Dendritic cell treated with granulocyte-macrophage colony-stimulating factor and Interleukin-4, amounts not matched to agents 40 ng/mL and 50 ng/mL, for 4 days (primary cell): ENCODE measurements around the gene TRPM1.
A peak's percentile ranks its signal among the peaks of the same experiment; 100 is the strongest.

Source experiments
- H3K27ac Mint-ChIP-seq: one replicate; pipeline ENCODE4 v1.8.0; 2022; ENCODE audit warnings: mild to moderate bottlenecking, mixed read lengths
- H3K27me3 Mint-ChIP-seq: one replicate; pipeline ENCODE4 v1.8.0; 2022; ENCODE audit warnings: mild to moderate bottlenecking, mixed read lengths
- H3K36me3 Mint-ChIP-seq: one replicate; pipeline ENCODE4 v1.8.0; 2022; ENCODE audit warnings: low read depth, mixed read lengths
- H3K4me1 Mint-ChIP-seq: one replicate; pipeline ENCODE4 v1.8.0; 2022; ENCODE audit warnings: low read depth, mixed read lengths
- H3K4me3 Mint-ChIP-seq: one replicate; pipeline ENCODE4 v1.8.0; 2022; ENCODE audit warnings: mild to moderate bottlenecking, moderate library complexity, mixed read lengths
- H3K9me3 Mint-ChIP-seq: one replicate; pipeline ENCODE4 v1.8.0; 2022; ENCODE audit warnings: mixed read lengths
- intact Hi-C: fragments of 100-400 bp; cut with micrococcal nuclease; formaldehyde crosslinking; loops from one replicate; pipeline ENCODE4 v1.15.0; 2022

The TRPM1 gene

GRCh38 chr15:30992249-30992864 lies 109.2 kb downstream of the TRPM1 start:
- H3K27ac Mint-ChIP-seq, result peak overlapping the region; percentile 99
- peaks cover 1% of the 10 kb centered on the region for H3K27me3 Mint-ChIP-seq
- H3K36me3 Mint-ChIP-seq, result peaks cover 38% of the 10 kb centered on the region
- peak overlapping the region; percentile 84 for H3K4me3 Mint-ChIP-seq
- no peaks in the 10 kb centered on the region for H3K9me3 Mint-ChIP-seq
- intact Hi-C loops, result loop anchor here (5.0 kb wide), 2 partner anchors 35 to 90 kb away; no protein-coding TSS in a partner anchor
- peaks cover 20% of the 10 kb centered on the region for H3K4me1 Mint-ChIP-seq

- Mint-ChIP-seq H3K27ac (peak within 1 kb of the TSS; percentile 99), H3K36me3 (peaks cover 46% of the 10 kb centered on the region), H3K4me1 (peaks cover 27% of the 10 kb centered on the region), H3K9me3 (no peaks in the 10 kb centered on the region), H3K4me3 (peak within 1 kb of the TSS; percentile 99), H3K27me3 (peaks cover 1% of the 10 kb centered on the region)
- intact Hi-C loops, result loop anchor here (5.0 kb wide), 2 partner anchors 34 to 91 kb away; no protein-coding TSS in a partner anchor
Measured at GRCh38 chr15:30991255-30992235, 110.0 kb downstream of the TRPM1 start, which contains the start of gene MTMR10. Gene MTMR10 (minus strand): TSS chr15:30991628. CDS start chr15:30991506, 122 bp downstream.

- intact Hi-C loops, result loop anchor here (5.0 kb wide), 2 partner anchors 33 to 92 kb away; no protein-coding TSS in a partner anchor
- Mint-ChIP-seq H3K27me3 (peaks cover 1% of the 10 kb centered on the region), H3K4me3 (peak overlapping the region; percentile 99), H3K4me1 (peaks cover 30% of the 10 kb centered on the region), H3K9me3 (no peaks in the 10 kb centered on the region), H3K36me3 (peaks cover 54% of the 10 kb centered on the region), H3K27ac (peak overlapping the region; percentile 99)
Measured at GRCh38 chr15:30990446-30991254, 110.9 kb downstream of the TRPM1 start.

- peak overlapping the region; percentile 99 for H3K4me3 Mint-ChIP-seq
- intact Hi-C loops, result loop anchor here (5.0 kb wide), 2 partner anchors 33 to 92 kb away; no protein-coding TSS in a partner anchor
- peaks cover 60% of the 10 kb centered on the region for H3K36me3 Mint-ChIP-seq
- H3K27ac Mint-ChIP-seq, result peak overlapping the region; percentile 99
- H3K9me3 Mint-ChIP-seq, result no peaks in the 10 kb centered on the region
- peaks cover 1% of the 10 kb centered on the region for H3K27me3 Mint-ChIP-seq
- H3K4me1 Mint-ChIP-seq, result peaks cover 36% of the 10 kb centered on the region
Measured at GRCh38 chr15:30990036-30990435, 111.5 kb downstream of the TRPM1 start.

DNA sequence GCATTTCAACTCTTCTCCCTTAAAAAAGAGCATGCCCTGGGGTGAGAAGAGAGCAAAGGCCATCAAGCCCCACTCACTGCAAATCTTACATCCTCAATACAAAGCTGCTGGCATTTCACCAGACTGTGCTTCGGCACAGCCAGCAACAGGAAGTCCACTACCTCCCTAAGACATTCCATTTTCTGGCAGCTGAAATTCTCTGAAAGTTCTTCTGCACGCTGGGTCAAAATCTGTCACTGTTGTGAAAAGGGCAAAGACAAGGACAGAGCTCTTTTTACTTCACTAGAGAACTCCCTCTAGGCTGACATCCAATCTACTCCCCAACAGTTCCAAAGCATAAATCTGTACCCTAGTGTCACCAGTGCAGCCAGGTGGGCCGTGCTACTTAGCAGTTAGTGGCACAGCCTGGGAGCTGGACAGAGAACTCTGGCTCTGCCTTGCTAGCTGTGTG lies 116.4 kb downstream of the TRPM1 start:
- Mint-ChIP-seq H3K4me1 (peaks cover 73% of the 10 kb centered on the region), H3K9me3 (no peaks in the 10 kb centered on the region), H3K4me3 (peak overlapping the region; percentile 61)

DNA sequence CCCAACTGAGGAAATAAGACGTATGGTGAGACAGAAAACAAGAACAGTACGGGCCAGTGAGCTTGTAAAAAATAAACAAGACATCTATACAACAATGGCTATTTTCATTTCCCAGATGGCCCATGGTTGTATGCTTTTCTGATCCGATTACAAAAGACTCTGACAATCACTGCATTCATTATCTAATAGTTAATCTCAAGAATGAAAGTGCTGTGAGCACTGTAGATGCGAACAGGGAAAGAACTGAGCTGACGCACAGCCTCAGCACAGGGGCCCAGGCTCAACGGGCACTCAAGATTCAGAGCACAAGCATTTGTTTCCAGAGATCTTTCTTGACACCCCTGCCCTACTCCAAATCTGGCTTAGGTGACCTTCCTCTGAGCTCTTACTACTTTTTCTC lies 117.0 kb downstream of the TRPM1 start:
- intact Hi-C loops, result no loop called here
- Mint-ChIP-seq H3K36me3 (peaks cover 96% of the 10 kb centered on the region), H3K4me3 (peak overlapping the region; percentile 61), H3K4me1 (peaks cover 79% of the 10 kb centered on the region), H3K9me3 (no peaks in the 10 kb centered on the region), H3K27ac (peak overlapping the region; percentile 83), H3K27me3 (no peaks in the 10 kb centered on the region)

More for the DNA sequence above, 116.4 kb downstream of the TRPM1 start:
- intact Hi-C loops, result no loop called here
- H3K27me3 Mint-ChIP-seq, result no peaks in the 10 kb centered on the region
- peaks cover 96% of the 10 kb centered on the region for H3K36me3 Mint-ChIP-seq
- H3K27ac Mint-ChIP-seq, result peak overlapping the region; percentile 83

GRCh38 chr15:30984118-30984517 lies 117.4 kb downstream of the TRPM1 start:
- Mint-ChIP-seq H3K4me3 (peak overlapping the region; percentile 61), H3K36me3 (peaks cover 96% of the 10 kb centered on the region), H3K4me1 (peaks cover 83% of the 10 kb centered on the region), H3K27ac (peak overlapping the region; percentile 88), H3K27me3 (no peaks in the 10 kb centered on the region), H3K9me3 (no peaks in the 10 kb centered on the region)
- intact Hi-C loops, result no loop called here

GRCh38 chr15:30979457-30979856 lies 122.1 kb downstream of the TRPM1 start:
- H3K27me3 Mint-ChIP-seq, result no peaks in the 10 kb centered on the region
- H3K4me1 Mint-ChIP-seq, result peaks cover 73% of the 10 kb centered on the region
- intact Hi-C loops, result no loop called here
- peak overlapping the region; percentile 88 for H3K27ac Mint-ChIP-seq
- no peaks in the 10 kb centered on the region for H3K9me3 Mint-ChIP-seq
- peak overlapping the region; percentile 52 for H3K4me3 Mint-ChIP-seq
- peaks cover 79% of the 10 kb centered on the region for H3K36me3 Mint-ChIP-seq

DNA sequence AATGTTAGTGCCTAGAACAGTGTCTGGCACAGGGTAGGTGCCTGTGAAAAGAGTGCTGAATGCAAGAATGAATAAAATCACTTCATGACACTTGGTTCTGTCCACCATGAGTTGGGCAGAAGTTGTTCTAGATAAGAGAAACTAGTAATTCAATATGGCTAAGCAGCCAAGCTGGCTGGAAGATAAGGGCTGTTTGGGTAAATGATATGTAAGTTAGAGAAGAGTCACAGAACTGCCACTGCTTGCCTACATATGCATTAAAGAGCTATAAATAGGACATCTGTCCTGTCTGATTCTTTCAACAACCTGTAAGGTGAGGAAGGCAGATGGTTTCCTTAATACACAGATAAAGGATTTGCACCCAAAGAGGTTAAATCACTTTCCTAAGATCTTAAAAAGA lies 123.2 kb downstream of the TRPM1 start:
- intact Hi-C loops, result no loop called here
- Mint-ChIP-seq H3K27me3 (no peaks in the 10 kb centered on the region), H3K36me3 (peaks cover 79% of the 10 kb centered on the region), H3K27ac (peak overlapping the region; percentile 88), H3K9me3 (no peaks in the 10 kb centered on the region), H3K4me3 (peak overlapping the region; percentile 20), H3K4me1 (peaks cover 64% of the 10 kb centered on the region)

DNA sequence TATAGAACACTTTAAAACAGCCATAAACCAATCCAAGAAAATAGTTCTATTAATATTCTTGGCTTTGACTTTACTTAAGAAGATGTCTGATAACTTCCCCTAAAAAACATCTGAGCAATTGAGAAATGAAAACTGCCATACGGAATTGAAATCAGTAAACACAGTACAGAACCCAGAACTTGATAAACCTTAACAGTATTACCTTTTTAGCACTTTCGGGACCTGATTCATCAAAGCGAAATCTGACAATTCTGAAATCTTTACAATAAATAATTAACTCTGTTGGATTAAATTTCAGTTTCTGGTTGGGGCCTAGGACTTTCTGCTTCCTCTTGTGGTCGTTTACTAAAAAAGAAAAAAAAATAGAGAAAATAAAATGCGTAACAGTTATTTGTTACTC lies 127.4 kb downstream of the TRPM1 start:
- H3K27ac Mint-ChIP-seq, result peak overlapping the region; percentile 60
- no peak overlapping the region for H3K4me3 Mint-ChIP-seq
- H3K27me3 Mint-ChIP-seq, result no peaks in the 10 kb centered on the region
- H3K36me3 Mint-ChIP-seq, result peaks cover 75% of the 10 kb centered on the region
- H3K9me3 Mint-ChIP-seq, result no peaks in the 10 kb centered on the region
- intact Hi-C loops, result loop anchor here (2.0 kb wide), 1 partner anchor 15 kb away; no protein-coding TSS in a partner anchor
- H3K4me1 Mint-ChIP-seq, result peaks cover 43% of the 10 kb centered on the region

GRCh38 chr15:30973379-30973778 lies 128.1 kb downstream of the TRPM1 start:
- Mint-ChIP-seq H3K27ac (no peak overlapping the region), H3K4me3 (no peak overlapping the region), H3K4me1 (peaks cover 41% of the 10 kb centered on the region), H3K36me3 (peaks cover 74% of the 10 kb centered on the region), H3K27me3 (no peaks in the 10 kb centered on the region), H3K9me3 (no peaks in the 10 kb centered on the region)
- intact Hi-C loops, result no loop called here

GRCh38 chr15:30969724-30970123 lies 131.8 kb downstream of the TRPM1 start:
- intact Hi-C loops, result no loop called here
- H3K4me3 Mint-ChIP-seq, result no peak overlapping the region
- H3K27ac Mint-ChIP-seq, result peak overlapping the region; percentile 9
- no peaks in the 10 kb centered on the region for H3K9me3 Mint-ChIP-seq
- peaks cover 80% of the 10 kb centered on the region for H3K36me3 Mint-ChIP-seq
- no peaks in the 10 kb centered on the region for H3K27me3 Mint-ChIP-seq
- peaks cover 28% of the 10 kb centered on the region for H3K4me1 Mint-ChIP-seq

DNA sequence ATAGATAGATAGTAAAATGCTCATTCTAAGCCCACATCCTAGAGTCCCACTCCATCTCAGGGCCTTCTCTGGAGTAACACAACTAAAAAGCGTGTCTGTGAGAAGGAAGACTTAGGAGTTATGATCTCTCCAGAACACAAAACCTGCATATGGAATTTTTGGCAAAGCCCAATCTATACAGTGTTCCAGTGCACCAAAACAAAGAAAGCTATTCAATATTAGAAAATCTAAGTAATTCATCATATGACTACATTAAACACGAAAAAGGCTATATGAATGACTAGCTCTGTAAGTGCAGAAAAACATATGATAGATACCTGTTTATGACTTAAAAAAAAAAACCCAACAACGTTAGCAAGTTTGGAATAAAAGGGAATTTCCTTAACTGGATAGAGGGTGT lies 137.8 kb downstream of the TRPM1 start:
- no peak overlapping the region for H3K4me3 Mint-ChIP-seq
- peaks cover 47% of the 10 kb centered on the region for H3K4me1 Mint-ChIP-seq
- H3K36me3 Mint-ChIP-seq, result peaks cover 84% of the 10 kb centered on the region
- intact Hi-C loops, result loop anchor here (5.0 kb wide), 1 partner anchor 164 kb away; no protein-coding TSS in a partner anchor
- no peaks in the 10 kb centered on the region for H3K9me3 Mint-ChIP-seq
- H3K27ac Mint-ChIP-seq, result no peak overlapping the region
- no peaks in the 10 kb centered on the region for H3K27me3 Mint-ChIP-seq
